HepG2 (cell line): ENCODE results near the gene ATP9A. TPM values are rescaled to one million over a fixed set of nuclear protein-coding genes. Genes with fewer than 3 reads are reported as not detected.
A peak's percentile ranks its signal among the peaks of the same experiment; 100 is the strongest.

Experiments
- ARID2 ChIP-seq: sonication (generic); formaldehyde crosslinking; IDR thresholded peaks from 2 replicates; pipeline ENCODE4 v1.8.1; 2022; ENCODE audit warnings: mild to moderate bottlenecking, missing genetic modification reagents, borderline replicate concordance
- ATM ChIP-seq: fragments of 450-650 bp; IDR thresholded peaks from 2 replicates; pipeline ENCODE4 v1.7.1; 2017; ENCODE audit warnings: mild to moderate bottlenecking, borderline replicate concordance
- BATF2 ChIP-seq: sonication (generic); formaldehyde crosslinking; IDR thresholded peaks from 2 replicates; pipeline ENCODE4 v1.8.0; 2022; ENCODE audit warnings: mild to moderate bottlenecking, missing genetic modification reagents, moderate library complexity
- CREM ChIP-seq, 2 experiments: sonication (generic) in 1 of 2; formaldehyde crosslinking in 1 of 2; IDR thresholded peaks; 2 replicates each; pipeline versions ENCODE4 v1.4.0 to v1.6.1; 2016 to 2020; ENCODE audit warnings: antibody characterized with exemption in 1 of 2, mild to moderate bottlenecking in 1 of 2, missing genetic modification reagents in 1 of 2
- DBP ChIP-seq: sonication (generic); formaldehyde crosslinking; IDR thresholded peaks from 2 replicates; pipeline ENCODE4 v1.4.0; 2020; ENCODE audit warnings: missing genetic modification reagents; ENCODE audit errors: not compliant biosample characterization
- GZF1 ChIP-seq: sonication (generic); formaldehyde crosslinking; IDR thresholded peaks from 2 replicates; pipeline ENCODE4 v1.5.1; 2020; ENCODE audit warnings: mild to moderate bottlenecking, missing genetic modification reagents
- IRF1 ChIP-seq: sonication (generic); formaldehyde crosslinking; IDR thresholded peaks from 2 replicates; pipeline ENCODE4 v1.4.0; 2020; ENCODE audit warnings: low read depth, mild to moderate bottlenecking, missing genetic modification reagents
- KDM3A ChIP-seq: IDR thresholded peaks from 2 replicates; pipeline ENCODE4 v1.6.1; 2018; ENCODE audit warnings: low read depth, missing compliant biosample characterization
- KDM6A ChIP-seq: IDR thresholded peaks from 2 replicates; pipeline ENCODE4 v1.6.1; 2016; ENCODE audit warnings: low read depth
- MAX ChIP-seq: IDR thresholded peaks from 2 replicates; pipeline ENCODE4 v1.6.1; 2012; ENCODE audit warnings: inconsistent platforms
- PITX1 ChIP-seq: sonication (generic); formaldehyde crosslinking; IDR thresholded peaks from 2 replicates; pipeline ENCODE4 v1.5.1; 2020; ENCODE audit warnings: mild to moderate bottlenecking, missing genetic modification reagents
- PRPF4 ChIP-seq: fragments of 200-400 bp; formaldehyde crosslinking; IDR thresholded peaks from 2 replicates; pipeline ENCODE4 v1.6.1; 2016; ENCODE audit warnings: low read length, low read depth; ENCODE audit not compliant: poor library complexity, severe bottlenecking
- RFXAP ChIP-seq: sonication (generic); formaldehyde crosslinking; IDR thresholded peaks from 2 replicates; pipeline ENCODE4 v1.4.0; 2020; ENCODE audit warnings: missing genetic modification reagents, borderline replicate concordance
- SNAPC4 ChIP-seq: sonication (generic); formaldehyde crosslinking; IDR thresholded peaks from 2 replicates; pipeline ENCODE4 v1.4.0; 2020; ENCODE audit warnings: mild to moderate bottlenecking, missing genetic modification reagents
- TBX3 ChIP-seq: fragments of 450-650 bp; IDR thresholded peaks from 2 replicates; pipeline ENCODE4 v1.6.1; 2017; ENCODE audit warnings: antibody characterized with exemption, mild to moderate bottlenecking, inconsistent platforms, borderline replicate concordance
- TGIF2 ChIP-seq: IDR thresholded peaks from 2 replicates; pipeline ENCODE4 v1.6.1; 2016; ENCODE audit warnings: control low read depth, missing compliant biosample characterization
- ZNF549 ChIP-seq: sonication (generic); formaldehyde crosslinking; IDR thresholded peaks from 2 replicates; pipeline ENCODE4 v1.5.0; 2020; ENCODE audit warnings: missing genetic modification reagents
- ZSCAN22 ChIP-seq: sonication (generic); formaldehyde crosslinking; IDR thresholded peaks from 2 replicates; pipeline ENCODE4 v1.4.0; 2020; ENCODE audit warnings: mild to moderate bottlenecking, missing genetic modification reagents
- polyA plus RNA-seq, 8 experiments: library from polyadenylated mRNA; depleted of rRNA in 3 of 8; stranded (reverse) in 7 of 8; unstranded in 1 of 8; fragments of >200 nt; fragmentation: Illumina TruSeq in 4 of 8; extraction: Trizol in 4 of 8; gene quantifications; 2 replicates each; pipeline versions ENCODE4 v1.2.1 to v1.2.3, GENCODE V29; 2011 to 2016; ENCODE audit warnings: low read depth in 4 of 8, missing spikeins in 1 of 8, mixed read lengths in 1 of 8; ENCODE audit not compliant: insufficient read depth in 1 of 8
- total RNA-seq, 5 experiments: library from RNA; depleted of rRNA; stranded (reverse); fragments of >200 nt; fragmentation: Illumina TruSeq; extraction: Trizol; gene quantifications; 2 replicates each; pipeline ENCODE4 v1.2.3, GENCODE V29; 2016; ENCODE audit warnings: low read depth in 1 of 5

Gene ATP9A
- total and polyA plus RNA-seq, 2 of the 13 experiments (the other 11 are each of a cell fraction or from before 2014, with no cell fraction given), result 11.8 to 18.5 TPM

GRCh38 chr20:51703400-51704287 is 64.5 kb downstream of the ATP9A start (continued):
- TF ChIP-seq SNAPC4 (CRISPR knock-in tag) (no peak; the same call in 1 of the 2 replicates), ZNF549 (CRISPR knock-in tag) (no peak), IRF1 (no peak), PRPF4 (no peak), MAX (0 out of 2 replicates have a peak, but pooled peaks have one; percentile 24), BATF2 (no peak), PITX1 (CRISPR knock-in tag) (peak; percentile 89; the same call in 1 of the 2 replicates), ARID2 (no peak), CREM (IDR thresholded peaks at IDR 0.05) (peak; percentile 89), CREM (CRISPR knock-in tag; IDR thresholded peaks at IDR 0.05) (no peak), RFXAP (CRISPR knock-in tag) (no peak), DBP (no peak), ATM (no peak), ZSCAN22 (CRISPR knock-in tag) (no peak), KDM3A (CRISPR knock-in tag) (no peak; the same call in 1 of the 2 replicates), GZF1 (CRISPR knock-in tag) (no peak), TGIF2 (CRISPR knock-in tag) (peak; percentile 44; the same call in 1 of the 2 replicates), TBX3 (peak; percentile 93), KDM6A (CRISPR knock-in tag) (peak; percentile 81)
